ENCODE measurements around the gene DERL2.

GRCh38 chr17:5478992-5479391 is 7.0 kb downstream of the DERL2 start:
- TF ChIP-seq CTCF (IDR thresholded peaks at IDR 0.05) (no peak), POLR2AphosphoS5 (IDR thresholded peaks at IDR 0.05) (no peak)

Measured in breast epithelium (tissue), 3 donors.